Tibial nerve (tissue), 4 donors: ENCODE measurements around the gene ASB13.

Experiments used
- CTCF ChIP-seq, 5 experiments: fragments of 200-600 bp in 3 of 5; fragments of 450-650 bp in 2 of 5; sonication (generic) in 3 of 5; IDR thresholded peaks; one replicate each; pipeline ENCODE4 v1.5.1; 2016 to 2019; ENCODE audit warnings: antibody characterized with exemption in 5 of 5, mild to moderate bottlenecking in 3 of 5, moderate library complexity in 2 of 5
- EP300 ChIP-seq, 2 donors: sonication (generic); formaldehyde crosslinking; IDR thresholded peaks; one replicate each; pipeline ENCODE4 v1.6.1; 2017; ENCODE audit warnings: antibody characterized with exemption in 2 of 2, mild to moderate bottlenecking in 1 of 2

- TF ChIP-seq CTCF (IDR thresholded peaks at IDR 0.05) = no peak
- TF ChIP-seq EP300 (IDR thresholded peaks at IDR 0.05) = no peak
Measured at GRCh38 chr10:5651388-5651764, 15.0 kb downstream of the ASB13 start.
